Measurements from ENCODE around the gene TBC1D22A.

TBC1D22A gene

DNA sequence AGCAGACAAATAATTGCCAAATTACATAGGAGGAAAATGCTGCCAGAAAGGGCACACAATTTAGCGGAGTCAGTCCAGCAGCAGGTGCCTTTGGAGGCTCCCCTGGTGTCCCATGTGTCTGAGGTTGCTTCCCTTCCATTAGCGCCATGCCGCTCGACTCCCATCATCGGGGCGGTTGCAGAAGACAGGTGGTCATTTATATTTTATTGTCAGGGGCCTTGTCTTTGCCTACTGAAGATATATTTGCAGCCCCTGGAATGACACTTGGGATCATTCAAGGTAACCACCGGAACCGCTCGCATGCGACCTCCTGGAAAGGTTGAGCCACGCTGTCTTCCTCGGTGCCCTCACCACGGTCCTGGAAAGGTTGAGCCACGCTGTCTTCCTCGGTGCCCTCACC, 298.3 kb downstream of the TBC1D22A start:
- DNase-seq (ENCODE audit: low read depth), result no peak

DNA sequence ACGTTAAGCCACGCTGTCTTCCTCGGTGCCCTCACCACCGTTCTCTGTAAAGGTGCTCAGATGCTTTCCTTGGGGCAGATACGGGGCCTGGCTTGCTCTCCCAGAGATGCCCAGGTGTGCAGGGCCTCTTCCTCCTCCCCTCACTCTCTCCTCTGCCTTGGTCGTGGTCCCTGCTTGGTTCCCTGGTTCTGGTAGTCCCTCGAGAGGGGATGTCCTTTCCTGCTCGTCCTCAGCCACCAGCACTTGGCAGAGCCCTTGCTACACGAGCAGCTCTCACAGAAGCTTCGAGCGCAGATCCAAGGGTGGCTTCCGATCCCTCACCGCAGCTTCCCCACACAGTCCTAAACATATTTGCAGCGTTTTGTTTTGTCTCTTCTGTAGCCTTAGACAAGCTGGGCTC, 298.8 kb downstream of the TBC1D22A start:
- DNase-seq (ENCODE audit: low read depth), result no peak

DNA sequence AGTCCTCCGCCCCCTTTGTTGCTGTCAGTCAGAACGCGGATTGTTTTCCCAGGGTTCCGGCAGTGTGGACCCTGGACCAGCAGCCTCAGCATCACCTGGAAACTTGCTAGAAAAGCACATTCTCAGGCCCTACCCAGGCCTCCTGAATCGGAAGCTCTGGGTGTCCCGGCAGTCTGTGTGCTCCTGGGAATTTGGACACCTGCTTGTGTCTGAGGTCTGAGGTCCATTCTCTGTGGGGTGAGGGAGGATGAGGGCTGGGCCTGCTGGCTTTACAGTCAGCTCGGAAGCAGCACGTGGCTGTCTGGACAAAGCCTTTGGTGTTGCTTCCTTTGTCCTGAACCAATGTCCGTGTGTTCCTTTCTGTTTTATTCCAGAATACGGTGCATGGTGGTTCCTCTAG, 299.7 kb downstream of the TBC1D22A start:
- no peak for DNase-seq (ENCODE audit: low read depth)

DNA sequence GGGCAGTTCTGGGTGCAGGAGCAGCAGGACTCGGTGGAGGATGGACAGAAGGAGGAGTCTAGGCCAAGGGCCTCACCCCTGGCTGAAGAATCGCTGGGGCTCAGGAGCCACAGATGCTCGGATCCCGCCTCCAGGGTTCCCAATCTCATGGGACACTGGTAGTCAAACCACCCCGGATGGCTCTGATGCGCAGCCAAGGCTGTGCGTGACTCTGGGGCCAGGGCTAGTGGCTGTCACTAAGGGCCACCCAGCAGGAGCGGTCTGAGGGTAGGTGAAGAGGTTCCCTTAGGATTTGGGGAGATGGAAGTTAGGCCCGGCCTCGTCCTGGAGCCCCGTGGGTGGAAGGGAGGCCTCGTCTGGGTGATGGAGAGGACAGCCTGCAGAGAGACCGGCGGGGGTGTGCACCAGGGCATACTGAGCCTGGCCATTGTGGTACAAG, 300.6 kb downstream of the TBC1D22A start:
- DNase-seq (ENCODE audit: low read depth), result no peak

GRCh38 chr22:47063606-47064005, 301.2 kb downstream of the TBC1D22A start:
- DNase-seq (ENCODE audit: low read depth), result no peak

- DNase-seq (ENCODE audit: low read depth), result no peak
Measured at GRCh38 chr22:47064016-47064415, 301.6 kb downstream of the TBC1D22A start.

- DNase-seq (ENCODE audit: low read depth), result no peak
Measured at GRCh38 chr22:47064416-47064815, 302.0 kb downstream of the TBC1D22A start.

- no peak for DNase-seq (ENCODE audit: low read depth)
Measured at GRCh38 chr22:47065756-47066615, 303.5 kb downstream of the TBC1D22A start.

DNA sequence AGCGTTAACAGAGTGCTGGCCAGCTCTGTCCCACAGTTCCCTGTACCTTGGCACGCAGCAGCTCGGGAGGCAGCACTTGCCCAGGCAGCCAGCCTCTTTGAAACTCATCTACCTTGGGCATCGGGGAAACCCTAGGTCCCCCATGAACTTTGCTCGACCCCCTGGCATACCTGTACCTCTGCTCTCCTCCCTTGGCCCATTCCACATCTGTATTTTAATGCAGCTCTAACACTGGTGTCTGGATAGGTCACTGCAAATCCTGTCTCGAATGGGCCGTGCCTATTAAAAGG, 304.1 kb downstream of the TBC1D22A start:
- no peak for DNase-seq (ENCODE audit: low read depth)

DNA sequence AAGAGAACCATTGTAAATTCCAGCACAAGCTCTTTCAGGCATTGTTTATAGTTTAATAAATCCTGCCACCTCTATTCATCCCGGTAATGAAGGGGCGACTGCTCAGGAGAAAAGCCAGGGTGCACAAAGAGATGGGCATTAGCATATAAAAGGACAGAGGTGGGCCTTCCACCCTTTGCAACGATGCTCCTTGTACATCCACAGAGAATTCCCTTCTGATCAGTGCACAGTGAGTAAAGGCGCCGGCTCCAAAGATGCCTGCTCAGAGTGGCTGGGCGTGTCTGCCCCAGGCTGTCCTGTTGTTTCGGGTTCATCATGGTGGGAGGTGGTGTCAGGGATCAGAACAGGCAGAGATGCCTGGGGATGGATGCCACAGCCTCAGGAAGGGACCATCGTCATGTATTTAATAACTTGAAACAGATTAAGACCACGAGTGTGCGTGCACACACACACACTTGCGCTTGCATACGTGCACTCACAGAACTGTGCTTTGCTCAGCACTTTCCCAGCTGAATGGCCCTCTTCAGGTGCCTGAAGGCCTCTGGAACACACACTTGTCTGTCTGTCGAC, 305.0 kb downstream of the TBC1D22A start:
- no peak for DNase-seq (ENCODE audit: low read depth)

DNA sequence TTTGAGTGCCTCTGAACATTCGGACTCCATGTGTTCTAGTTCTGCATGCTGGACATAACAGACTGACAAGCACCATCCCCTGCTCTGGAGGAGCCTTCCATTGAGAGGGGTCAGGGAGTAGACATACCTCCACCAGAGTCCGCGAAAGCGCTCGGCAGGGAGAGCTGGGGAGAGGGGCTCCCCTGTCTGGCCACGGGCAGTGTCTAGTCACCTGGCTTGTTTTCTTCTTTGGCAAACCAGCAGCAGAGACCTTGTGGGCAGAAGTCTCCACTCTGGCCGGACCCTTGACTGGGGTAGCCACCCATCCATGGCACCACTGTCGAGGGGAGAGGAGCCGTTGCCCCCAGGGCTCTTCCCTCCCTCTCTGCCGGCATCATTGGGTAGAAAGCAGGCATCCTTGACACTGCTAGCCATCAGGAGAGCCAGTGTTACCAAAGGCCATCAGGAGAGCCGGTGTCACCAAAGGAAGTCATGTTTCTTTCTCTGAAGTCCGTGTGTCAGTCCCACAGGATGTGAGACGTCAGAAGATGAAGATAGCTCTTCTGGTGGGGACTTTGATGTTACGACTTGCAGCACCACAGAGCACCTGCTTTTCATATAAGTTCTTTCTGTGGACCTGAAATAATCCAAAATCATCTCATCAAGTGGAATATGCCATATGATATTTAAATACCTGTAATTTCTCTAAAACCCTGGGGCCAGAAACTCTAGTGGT, 305.6 kb downstream of the TBC1D22A start:
- no peak for DNase-seq (ENCODE audit: low read depth)

GRCh38 chr22:47068626-47068996, 306.2 kb downstream of the TBC1D22A start:
- DNase-seq (ENCODE audit: low read depth), result no peak

- DNase-seq (ENCODE audit: low read depth), result no peak
Measured at GRCh38 chr22:47069270-47069669, 306.8 kb downstream of the TBC1D22A start.

GRCh38 chr22:47071078-47071806, 308.8 kb downstream of the TBC1D22A start:
- DNase-seq (ENCODE audit: low read depth), result no peak

- no peak for DNase-seq (ENCODE audit: low read depth)
Measured at GRCh38 chr22:47071807-47072641, 309.6 kb downstream of the TBC1D22A start.

- DNase-seq (ENCODE audit: low read depth), result no peak
Measured at GRCh38 chr22:47072642-47072967, 310.2 kb downstream of the TBC1D22A start.

DNA sequence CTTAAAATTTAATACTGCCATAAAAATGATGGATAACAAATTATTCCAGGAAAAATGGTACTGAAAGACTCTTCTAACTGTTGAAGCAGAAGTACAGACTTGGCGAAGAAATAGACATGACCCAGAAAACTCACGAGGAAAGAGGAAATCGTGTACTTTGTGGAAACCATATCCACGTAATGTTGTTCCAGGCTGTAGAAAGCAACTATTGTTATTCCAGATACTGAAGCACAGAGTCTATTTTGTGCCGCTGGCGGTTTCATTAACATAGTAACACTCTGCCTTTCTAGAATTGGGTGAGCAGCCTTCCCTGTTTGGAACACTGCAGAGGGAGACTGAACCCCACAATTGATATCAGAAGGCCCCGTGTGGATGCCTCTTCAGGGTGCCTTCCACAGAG, 310.6 kb downstream of the TBC1D22A start:
- DNase-seq (ENCODE audit: low read depth), result no peak

- DNase-seq (ENCODE audit: low read depth), result no peak
Measured at GRCh38 chr22:47074105-47074504, 311.7 kb downstream of the TBC1D22A start.

- no peak for DNase-seq (ENCODE audit: low read depth)
Measured at GRCh38 chr22:47075568-47075967, 313.1 kb downstream of the TBC1D22A start.

DNA sequence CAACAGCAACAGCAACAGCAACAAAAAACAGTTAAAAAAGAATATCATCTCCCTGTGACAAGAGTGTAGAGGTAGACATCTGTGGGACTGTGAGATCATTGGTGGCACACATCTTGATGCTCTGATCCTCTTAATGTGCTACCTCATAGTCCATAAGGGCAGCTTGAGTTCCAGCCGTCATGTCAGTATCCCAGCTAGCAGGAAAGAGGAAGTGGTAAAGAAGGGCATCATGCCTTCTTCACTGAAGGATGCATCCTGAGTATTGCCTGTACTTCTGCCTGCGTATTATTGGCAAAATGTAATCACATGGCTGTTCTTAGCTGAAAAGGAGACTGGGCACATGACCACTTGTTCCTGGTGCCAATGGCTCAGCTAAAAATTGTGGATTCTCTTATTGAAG, 314.3 kb downstream of the TBC1D22A start:
- no peak for DNase-seq (ENCODE audit: low read depth)

GRCh38 chr22:47080100-47080499, 317.6 kb downstream of the TBC1D22A start:
- no peak for DNase-seq (ENCODE audit: low read depth)

DNA sequence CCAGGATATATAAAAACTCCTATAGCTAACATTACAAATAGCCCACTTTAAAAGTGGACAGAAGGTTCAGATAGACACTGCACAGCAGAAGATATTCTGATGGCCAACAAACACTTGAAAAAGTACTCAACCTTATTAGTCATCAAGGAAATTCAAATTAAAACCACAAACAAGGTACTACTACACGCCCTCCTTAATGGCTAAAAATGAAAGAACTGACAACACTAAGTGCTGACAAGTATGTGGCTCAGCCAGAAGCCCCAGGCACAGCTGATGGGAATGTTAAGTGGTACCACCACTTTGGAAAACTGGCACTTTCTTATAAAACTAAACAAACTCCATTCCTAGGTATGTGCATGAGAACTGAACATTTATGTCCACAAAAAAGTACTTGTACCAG, 320.1 kb downstream of the TBC1D22A start:
- DNase-seq (ENCODE audit: low read depth), result no peak
